GM19463 (cell line): ENCODE measurements around the gene COBL.

Experiments
- ATAC-seq: cut with Tn5 transposase; IDR thresholded peaks from one replicate; pipeline ENCODE4 v1.9.1; 2021; ENCODE audit warnings: mild to moderate bottlenecking, moderate library complexity; ENCODE audit not compliant: unreplicated experiment

COBL gene

DNA sequence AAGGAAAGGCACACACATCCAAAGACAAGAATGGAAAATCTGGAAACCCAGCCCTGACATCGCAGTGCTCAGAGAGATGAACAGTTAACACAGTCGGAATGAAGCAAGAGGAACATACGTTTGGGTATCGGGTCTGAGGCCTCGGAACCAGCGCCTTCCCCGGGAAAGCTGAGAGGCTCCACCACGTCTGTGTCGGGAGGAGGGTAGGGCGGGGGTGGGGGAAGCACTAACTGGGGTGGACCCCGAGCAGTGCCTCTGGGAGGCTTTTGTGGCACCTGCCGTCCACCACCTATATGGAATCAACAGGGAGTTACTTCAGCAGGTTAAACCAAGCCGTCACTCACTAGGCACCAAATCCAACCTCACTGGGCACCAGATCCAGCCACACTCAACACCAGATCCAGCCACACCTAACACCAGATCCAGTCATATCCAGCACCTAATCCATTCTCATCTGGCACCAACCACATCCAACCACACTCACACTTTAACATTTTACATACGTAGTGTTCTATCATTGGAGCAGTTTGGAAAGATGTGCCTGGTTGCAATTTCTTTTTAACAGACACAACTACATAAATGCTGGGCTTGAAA lies 233.6 kb downstream of the COBL start:
- ATAC-seq, result no peak

- ATAC-seq, result no peak
Observed at GRCh38 chr7:51082096-51082840, 234.3 kb downstream of the COBL start.

GRCh38 chr7:51081270-51081890 lies 235.2 kb downstream of the COBL start:
- no peak for ATAC-seq

DNA sequence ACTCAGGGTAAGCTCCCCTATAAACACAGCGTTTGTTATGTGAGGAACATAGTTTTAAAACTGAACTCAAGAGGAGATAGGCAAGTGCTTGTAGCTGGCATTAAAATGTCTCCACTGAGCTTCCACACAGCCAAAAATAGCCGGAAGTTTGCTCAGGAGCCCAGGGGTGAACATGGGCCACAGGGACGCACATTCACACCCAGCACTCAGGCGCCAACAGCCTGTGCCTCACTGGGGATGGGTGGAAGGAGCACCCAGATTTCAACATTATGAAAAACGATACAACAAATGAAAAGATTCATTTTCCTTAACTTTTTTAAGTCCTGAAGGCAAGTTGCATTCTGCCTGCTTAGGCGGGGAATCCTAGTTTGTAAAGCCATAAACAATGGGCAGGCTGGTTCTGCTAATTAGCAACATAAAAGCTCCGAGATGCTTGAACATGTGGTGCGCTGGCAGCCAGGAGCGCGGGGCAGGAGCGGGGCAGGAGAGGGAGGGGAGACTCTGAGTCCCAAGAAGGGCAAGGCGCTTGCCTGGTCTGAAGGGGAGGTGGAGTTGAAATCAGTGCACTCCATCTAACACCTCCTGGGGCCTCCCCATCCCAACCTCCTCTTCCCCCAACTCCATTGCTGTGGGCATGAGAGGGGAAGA lies 235.9 kb downstream of the COBL start:
- no peak for ATAC-seq

DNA sequence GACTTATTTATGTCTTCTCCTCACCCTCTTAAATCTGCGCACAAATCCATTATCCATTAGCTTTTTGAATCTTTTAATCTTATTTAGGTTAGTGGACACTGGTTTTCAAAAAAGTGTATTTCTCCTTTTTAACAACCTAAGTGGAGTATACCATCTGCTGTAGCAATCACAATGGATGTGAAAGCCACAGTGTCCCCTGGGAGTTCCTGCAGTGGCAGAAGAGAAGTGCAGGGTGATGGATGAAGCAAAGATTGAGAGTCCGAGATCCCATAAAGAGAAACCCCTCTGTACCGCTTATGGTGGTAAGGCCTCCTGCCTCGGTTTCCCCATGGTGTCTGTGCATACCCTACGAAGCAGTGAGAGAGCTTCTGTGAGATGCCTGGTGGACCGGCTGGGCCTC lies 236.4 kb downstream of the COBL start:
- no peak for ATAC-seq

GRCh38 chr7:51079494-51079893 lies 237.1 kb downstream of the COBL start:
- no peak for ATAC-seq

GRCh38 chr7:51078653-51079052 lies 238.0 kb downstream of the COBL start:
- ATAC-seq, result no peak

DNA sequence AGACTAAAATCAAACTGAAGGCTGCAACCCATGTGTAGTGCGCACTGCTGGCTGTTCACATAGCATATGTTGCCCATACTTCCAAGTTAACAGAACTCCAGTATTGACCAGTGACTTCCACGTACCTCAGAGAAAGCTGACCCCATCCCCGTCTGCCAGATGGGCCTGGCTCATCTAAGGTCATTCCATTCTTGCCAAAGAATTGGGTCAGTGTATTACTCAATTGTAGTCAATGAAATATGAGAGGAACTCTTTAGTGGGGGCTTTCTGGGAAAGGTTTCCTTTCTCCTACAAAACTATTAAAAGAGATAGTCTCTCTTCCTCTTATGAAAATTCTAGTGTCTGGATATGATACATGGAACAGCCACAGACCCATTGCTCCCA lies 238.6 kb downstream of the COBL start:
- no peak for ATAC-seq

GRCh38 chr7:51077316-51077986 lies 239.2 kb downstream of the COBL start:
- no peak for ATAC-seq

- ATAC-seq, result no peak
Observed at GRCh38 chr7:51075681-51076580, 240.7 kb downstream of the COBL start.

GRCh38 chr7:51073171-51073570 lies 243.4 kb downstream of the COBL start:
- ATAC-seq, result no peak

DNA sequence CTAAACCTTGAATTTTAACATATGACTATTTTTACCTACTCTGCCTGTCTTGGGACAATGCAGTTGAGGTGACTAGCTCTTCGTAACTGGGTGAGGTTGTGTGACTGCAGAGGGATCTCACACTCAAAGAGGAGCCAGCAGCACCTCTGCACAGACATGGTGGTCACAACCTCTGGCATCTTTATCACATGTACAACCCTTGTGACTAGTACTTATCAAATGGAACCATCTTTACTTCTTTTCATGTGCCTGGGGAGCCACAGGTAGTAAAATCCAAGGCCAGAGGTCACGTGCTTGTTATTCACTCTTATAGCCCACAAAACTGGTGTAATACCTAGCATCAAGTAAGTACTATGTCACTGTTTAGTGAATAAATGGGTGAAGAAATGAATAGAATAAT lies 244.3 kb downstream of the COBL start:
- no peak for ATAC-seq

DNA sequence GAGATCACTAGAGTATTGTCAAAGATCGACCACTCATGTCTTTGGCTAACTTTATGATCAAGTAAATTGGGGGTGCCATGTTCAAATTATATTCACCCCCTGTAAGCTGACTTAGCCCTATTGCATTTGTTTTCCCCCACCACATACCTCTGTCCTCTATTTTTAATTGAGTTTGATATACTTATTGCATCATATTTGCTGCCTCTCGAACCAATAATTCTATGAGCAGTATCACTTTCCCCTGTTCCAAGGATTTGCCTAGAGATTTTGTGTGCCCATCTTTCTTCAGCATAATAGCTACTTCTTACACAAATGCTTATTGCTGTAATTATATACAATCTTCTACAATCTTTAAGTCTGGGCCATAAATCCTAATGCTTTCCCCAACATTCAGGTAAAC lies 245.2 kb downstream of the COBL start:
- no peak for ATAC-seq

DNA sequence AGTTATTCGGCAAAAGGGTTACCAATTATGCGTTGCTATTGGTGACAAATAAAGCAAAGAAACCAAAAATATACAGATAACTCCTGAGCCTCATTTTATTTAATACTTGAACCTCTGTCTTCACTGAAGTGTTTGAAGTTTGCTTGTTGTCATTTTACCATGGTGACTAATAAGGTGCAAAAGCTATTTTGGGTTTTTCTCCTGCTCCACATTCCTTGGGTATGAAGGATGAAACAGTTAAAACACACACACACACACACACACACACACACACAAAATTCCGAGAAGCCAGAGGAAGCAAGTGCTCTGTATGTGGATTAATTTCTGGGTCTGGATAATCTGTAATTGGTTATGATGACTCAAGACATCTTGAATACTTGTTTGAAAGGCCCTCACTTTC lies 246.5 kb downstream of the COBL start:
- ATAC-seq, result no peak

- no peak for ATAC-seq
Observed at GRCh38 chr7:51069411-51070083, 247.1 kb downstream of the COBL start.

- no peak for ATAC-seq
Observed at GRCh38 chr7:51068401-51068800, 248.2 kb downstream of the COBL start.

DNA sequence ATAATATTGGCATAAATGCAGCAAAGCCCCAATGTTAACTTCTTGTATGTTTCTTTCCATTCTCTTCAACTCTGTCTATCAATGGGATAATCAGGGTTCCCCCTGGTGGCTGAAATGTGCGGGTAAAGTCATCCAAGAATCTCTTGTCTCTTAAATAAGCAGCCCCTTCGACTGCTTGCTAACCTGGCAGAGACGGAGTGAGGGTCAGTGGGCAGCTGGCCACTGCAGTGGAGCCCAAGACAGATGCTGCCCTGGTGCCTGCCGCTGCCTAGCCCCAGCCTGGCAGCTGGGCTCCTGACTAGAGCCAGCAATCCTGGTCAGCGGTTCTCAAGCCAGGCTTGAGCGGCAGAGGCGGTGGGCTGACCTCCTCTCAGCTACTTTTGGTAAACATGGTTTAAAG lies 248.9 kb downstream of the COBL start:
- ATAC-seq, result no peak

DNA sequence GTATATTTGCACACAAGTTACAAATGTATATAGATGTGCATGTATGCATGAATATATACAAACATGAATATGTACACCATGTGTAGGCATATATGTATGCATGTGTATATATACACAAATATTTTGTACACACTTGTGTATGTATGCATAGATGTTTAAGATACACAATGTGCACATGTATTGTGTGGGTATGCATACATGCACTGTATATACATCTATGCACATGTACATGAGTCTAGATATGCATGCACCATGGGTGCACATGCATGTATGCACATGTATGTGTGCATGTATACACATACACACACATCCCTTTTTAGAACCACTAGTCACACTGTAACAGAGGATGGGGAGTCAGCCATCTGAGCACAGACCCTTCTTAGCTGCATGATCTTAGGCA lies 249.4 kb downstream of the COBL start:
- ATAC-seq, result no peak

- ATAC-seq, result no peak
Observed at GRCh38 chr7:51066405-51066882, 250.2 kb downstream of the COBL start.

DNA sequence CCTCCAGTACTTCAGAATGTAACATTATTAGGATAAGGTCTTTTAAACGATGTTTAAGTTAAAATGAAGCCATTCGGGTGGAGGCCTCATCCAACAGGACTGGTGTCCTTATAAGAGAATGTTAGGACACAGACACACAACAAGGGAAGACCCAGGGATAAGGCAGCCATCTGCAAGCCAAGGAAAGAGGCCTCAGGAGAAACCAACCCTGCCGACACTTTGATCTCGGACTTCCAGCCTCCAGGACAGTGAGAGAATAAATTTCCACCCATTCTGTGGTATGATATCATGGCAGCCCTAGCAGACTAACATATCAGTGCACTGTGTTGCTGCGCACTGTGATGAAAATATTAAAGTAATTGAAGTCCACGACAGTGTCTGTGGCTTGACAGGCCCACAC lies 250.8 kb downstream of the COBL start:
- no peak for ATAC-seq
